Ovary (tissue), 9 donors: ENCODE measurements around the gene RHBDL1. TPM values are rescaled to one million over a fixed set of nuclear protein-coding genes. Genes with fewer than 3 reads are reported as not detected.
A peak's percentile ranks its signal among the peaks of the same experiment; 100 is the strongest.

ENCODE experiments used
- DNase-seq, 5 donors: peaks; one replicate each; pipeline ENCODE4 v3.0.0-alpha.2; 2019 to 2020
- H3K27ac ChIP-seq, 2 donors: fragments of 200-600 bp; one replicate each; pipeline versions ENCODE4 v1.5.1 to v1.8.0; 2019 to 2022
- H3K27me3 ChIP-seq: fragments of 200-600 bp; one replicate; pipeline ENCODE4 v1.8.0; 2022
- H3K36me3 ChIP-seq: fragments of 200-600 bp; sonication (generic); one replicate; pipeline ENCODE4 v1.5.1; 2019
- H3K4me1 ChIP-seq: one replicate; pipeline ENCODE4 v1.8.1; 2013; ENCODE audit warnings: mild to moderate bottlenecking, moderate library complexity; ENCODE audit not compliant: insufficient read depth
- H3K4me3 ChIP-seq: fragments of 200-600 bp; sonication (generic); one replicate; pipeline ENCODE4 v1.5.1; 2017
- H3K9me3 ChIP-seq, 2 donors: fragments of 200-600 bp in 1 of 2; sonication (generic) in 1 of 2; one replicate each; pipeline versions ENCODE4 v1.5.1 to v1.8.1; 2013 to 2019; ENCODE audit warnings: mild to moderate bottlenecking in 1 of 2, moderate library complexity in 1 of 2
- EP300 ChIP-seq: sonication (generic); formaldehyde crosslinking; IDR thresholded peaks from one replicate; pipeline ENCODE4 v1.6.1; 2017; ENCODE audit warnings: antibody characterized with exemption
- POLR2A ChIP-seq: fragments of 450-650 bp; IDR thresholded peaks from one replicate; pipeline ENCODE4 v1.6.1; 2017; ENCODE audit warnings: antibody characterized with exemption, mild to moderate bottlenecking, moderate library complexity
- WGBS, 3 donors: extraction: QIAGEN DNeasy Blood & Tissue Kit in 1 of 3; methylation state at CpG; one replicate each; pipeline versions ENCODE4 v1.1.5 to v1.1.7; 2013 to 2017; 5-methylcytosine and 5-hydroxymethylcytosine counted together
- intact Hi-C, 4 donors: fragments of 100-400 bp; cut with DNase I; formaldehyde crosslinking; loops; one replicate each; pipeline versions ENCODE4 v1.11.0 to v1.15.1; 2022 to 2023
- polyA plus RNA-seq, 2 donors: library from polyadenylated mRNA; stranded (reverse); fragments of 200-250 nt in 1 of 2; fragments of 350-450 nt in 1 of 2; fragmentation: Illumina TruSeq in 1 of 2; extraction: RNeasy Lipid Tissue Mini Kit (QIAGEN cat#74804) in 1 of 2; gene quantifications; one replicate each; pipeline ENCODE4 v1.2.3, GENCODE V29; 2013 to 2014
- total RNA-seq, 7 donors: library from RNA; depleted of rRNA in 2 of 7; stranded (reverse); fragments of >200 nt in 2 of 7; fragmentation: NEBNext Ultra II Directional in 3 of 7; extraction: Animal tissue kit (Norgen Biotek cat#: 25700) in 3 of 7; gene quantifications; one replicate each; pipeline versions ENCODE4 v1.1.0 to v1.2.4, GENCODE V29; 2016 to 2023
- TF ChIP-seq, protein P1 (sequence below), 3 donors: fragments of 450-650 bp in 2 of 3; fragments of 200-600 bp in 1 of 3; IDR thresholded peaks; one replicate each; pipeline versions ENCODE4 v1.5.1 to v1.8.0; 2016 to 2022; ENCODE audit warnings: antibody characterized with exemption in 3 of 3, mild to moderate bottlenecking in 1 of 3
- donor health status: DM: no; HTN: no; CAD: no; lungs with moderate emphysema.
- donor health status: DM: no; HTN: no; CAD: no.
- donor health status: Bipolar disorder and iron deficiency.
- donor health status: DM: yes; HTN: yes; CAD: no.
- donor health status: DM: no; HTN: no; CAD: no.
- donor health status: DM: yes; HTN: yes; CAD: no.

RHBDL1 gene
- total and polyA plus RNA-seq, 9 donors: 0.50 to 4.3 (median 1.4) TPM; not detected in 1

DNA sequence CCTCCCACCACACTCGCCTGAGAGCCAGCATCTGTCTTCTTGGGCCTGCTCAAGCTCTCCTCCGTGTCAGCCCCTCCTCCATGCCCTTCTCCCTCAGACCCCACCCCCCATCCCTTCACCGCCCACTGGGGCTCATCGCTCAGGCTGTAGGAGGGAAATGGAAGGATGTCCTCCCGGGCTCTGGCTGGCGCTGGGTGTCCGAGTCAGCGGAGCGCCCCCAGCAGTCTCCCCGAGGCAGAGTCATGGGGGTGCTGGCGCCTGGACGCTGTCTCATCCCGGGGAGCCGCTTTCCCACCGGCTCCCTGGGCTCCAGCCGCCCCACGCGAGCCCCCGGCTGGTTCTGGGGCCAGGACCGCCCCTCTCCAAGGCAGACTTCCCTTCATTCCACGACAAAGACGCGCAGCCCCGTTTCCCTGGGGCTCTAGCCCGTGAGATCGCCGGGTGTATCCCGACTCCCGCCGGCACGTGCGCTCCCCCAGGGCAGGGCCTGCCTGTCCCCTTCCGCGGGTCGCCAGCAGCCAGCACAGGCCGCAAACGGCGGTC, 45.0 kb downstream of the RHBDL1 start:
- Histone ChIP-seq H3K9me3 (no peaks in the 10 kb centered on the region), H3K27me3 (no peaks in the 10 kb centered on the region), H3K4me1 (peaks cover 22% of the 10 kb centered on the region), H3K4me3 (peak overlapping the region; percentile 47), H3K36me3 (no peaks in the 10 kb centered on the region), H3K27ac (peak overlapping the region; percentile 60 to 86)
- peak in 3 of 5 donors; percentile 36 to 58 (median 54) for DNase-seq
- WGBS, 3 donors: 0 to 2% (median 1%) methylated on average over 17 to 38 of the region's 38 CpGs
- TF ChIP-seq POLR2A (no peak), EP300 (no peak)
- TF ChIP-seq, protein P1, sequence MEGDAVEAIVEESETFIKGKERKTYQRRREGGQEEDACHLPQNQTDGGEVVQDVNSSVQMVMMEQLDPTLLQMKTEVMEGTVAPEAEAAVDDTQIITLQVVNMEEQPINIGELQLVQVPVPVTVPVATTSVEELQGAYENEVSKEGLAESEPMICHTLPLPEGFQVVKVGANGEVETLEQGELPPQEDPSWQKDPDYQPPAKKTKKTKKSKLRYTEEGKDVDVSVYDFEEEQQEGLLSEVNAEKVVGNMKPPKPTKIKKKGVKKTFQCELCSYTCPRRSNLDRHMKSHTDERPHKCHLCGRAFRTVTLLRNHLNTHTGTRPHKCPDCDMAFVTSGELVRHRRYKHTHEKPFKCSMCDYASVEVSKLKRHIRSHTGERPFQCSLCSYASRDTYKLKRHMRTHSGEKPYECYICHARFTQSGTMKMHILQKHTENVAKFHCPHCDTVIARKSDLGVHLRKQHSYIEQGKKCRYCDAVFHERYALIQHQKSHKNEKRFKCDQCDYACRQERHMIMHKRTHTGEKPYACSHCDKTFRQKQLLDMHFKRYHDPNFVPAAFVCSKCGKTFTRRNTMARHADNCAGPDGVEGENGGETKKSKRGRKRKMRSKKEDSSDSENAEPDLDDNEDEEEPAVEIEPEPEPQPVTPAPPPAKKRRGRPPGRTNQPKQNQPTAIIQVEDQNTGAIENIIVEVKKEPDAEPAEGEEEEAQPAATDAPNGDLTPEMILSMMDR (IDR thresholded peaks at IDR 0.05): no peak
- intact Hi-C loops: no loop called here

DNA sequence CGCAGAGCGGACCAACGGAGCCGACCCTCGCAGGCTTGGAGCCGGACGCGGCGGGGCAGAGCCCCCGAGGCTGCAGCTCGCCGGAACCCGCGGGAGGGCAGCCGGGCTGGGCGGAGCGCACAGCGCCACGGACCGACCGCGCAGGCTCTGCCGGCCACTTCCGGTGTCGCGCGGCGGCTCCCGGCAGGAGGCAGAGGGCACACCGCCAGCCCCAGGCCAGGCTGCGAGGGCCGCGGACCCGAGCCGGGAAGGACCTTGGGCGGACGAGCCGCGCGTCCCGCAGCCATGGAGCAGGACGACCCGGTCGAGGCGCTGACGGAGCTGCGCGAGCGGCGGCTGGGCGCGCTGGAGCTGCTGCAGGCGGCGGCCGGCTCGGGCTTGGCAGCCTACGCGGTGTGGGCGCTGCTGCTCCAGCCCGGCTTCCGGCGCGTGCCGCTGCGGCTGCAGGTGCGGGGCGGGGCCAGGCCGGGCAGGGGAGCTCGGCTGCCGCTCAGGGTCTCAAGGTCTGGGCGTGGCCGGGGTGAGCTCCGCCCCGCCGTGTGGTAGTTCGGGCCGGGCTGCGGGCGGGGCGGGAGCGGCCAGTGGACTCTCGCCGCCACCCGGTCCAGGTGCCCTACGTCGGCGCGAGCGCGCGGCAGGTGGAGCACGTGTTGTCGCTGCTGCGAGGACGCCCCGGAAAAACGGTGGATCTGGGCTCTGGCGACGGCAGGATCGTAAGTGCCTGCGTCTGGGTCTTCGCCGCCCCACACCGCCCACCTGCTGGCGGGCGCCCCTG, 45.7 kb downstream of the RHBDL1 start, which contains the start of gene ANTKMT:
Gene ANTKMT, plus strand, starts transcription at position 157 of the 775 bp plus-strand sequence. Its CDS starts 129 bp downstream, at position 286.
- peaks cover 16% of the 10 kb centered on the region for H3K4me1 ChIP-seq

DNA sequence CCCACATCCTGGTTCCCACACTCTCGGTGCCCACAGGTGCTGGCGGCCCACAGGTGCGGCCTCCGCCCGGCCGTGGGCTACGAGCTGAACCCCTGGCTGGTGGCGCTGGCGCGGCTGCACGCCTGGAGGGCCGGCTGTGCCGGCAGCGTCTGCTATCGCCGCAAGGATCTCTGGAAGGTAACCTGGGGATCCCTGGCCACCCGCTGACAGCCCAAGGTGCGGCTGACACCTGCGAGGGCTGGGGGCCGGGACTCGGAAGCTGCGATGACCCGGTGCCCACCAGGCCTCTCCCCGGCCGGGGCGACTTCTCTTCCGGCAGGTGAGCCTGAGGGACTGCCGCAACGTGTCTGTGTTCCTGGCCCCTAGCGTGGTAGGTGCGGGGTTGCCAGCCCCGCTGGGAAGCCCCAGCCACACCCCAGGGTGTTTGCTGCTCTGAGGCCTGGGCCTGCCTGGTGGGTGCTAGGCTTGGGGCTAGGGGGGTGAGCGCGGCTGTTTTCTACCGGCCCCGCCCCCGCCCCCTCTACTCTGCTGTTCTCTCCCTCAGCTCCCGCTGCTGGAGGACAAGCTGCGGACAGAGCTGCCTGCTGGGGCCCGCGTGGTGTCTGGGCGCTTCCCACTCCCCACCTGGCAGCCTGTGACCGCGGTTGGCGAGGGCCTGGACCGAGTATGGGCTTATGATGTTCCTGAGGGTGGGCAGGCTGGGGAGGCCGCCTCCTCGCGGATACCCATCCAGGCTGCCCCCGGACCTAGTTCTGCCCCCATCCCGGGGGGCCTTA, 46.5 kb downstream of the RHBDL1 start:
- H3K36me3 ChIP-seq: no peaks in the 10 kb centered on the region
- no peak for DNase-seq
- TF ChIP-seq, protein P1 (IDR thresholded peaks at IDR 0.05): no peak
- no peak for TF ChIP-seq EP300
- no peak for TF ChIP-seq POLR2A
- peaks cover 13% of the 10 kb centered on the region for H3K4me1 ChIP-seq
- WGBS, 3 donors: 79 to 81% (median 80%) methylated on average over 40 to 51 of the region's 51 CpGs
- intact Hi-C loops: no loop called here
- H3K4me3 ChIP-seq: peak overlapping the region; percentile 47
- peak overlapping the region in 1 of 2 donors; percentile 86 for H3K27ac ChIP-seq
- H3K9me3 ChIP-seq: no peaks in the 10 kb centered on the region
- peaks cover 4% of the 10 kb centered on the region for H3K27me3 ChIP-seq

More for the DNA sequence above, 45.7 kb downstream of the RHBDL1 start, which contains the start of gene ANTKMT:
- peak; percentile 75 to 87 (median 81) for DNase-seq
- H3K4me3 ChIP-seq: peak within 1 kb of the TSS; percentile 47
- WGBS, 3 donors: 5 to 11% (median 7%) methylated on average over 60 to 106 of the region's 106 CpGs
- intact Hi-C loops: no loop called here
- peaks cover 2% of the 10 kb centered on the region for H3K27me3 ChIP-seq
- no peaks in the 10 kb centered on the region for H3K36me3 ChIP-seq
- peak within 1 kb of the TSS; percentile 60 to 86 for H3K27ac ChIP-seq
- TF ChIP-seq, protein P1 (IDR thresholded peaks at IDR 0.05): peak in 2 of 3 donors; percentile 46 to 55
- TF ChIP-seq EP300: no peak
- peak; percentile 42 for TF ChIP-seq POLR2A
- no peaks in the 10 kb centered on the region for H3K9me3 ChIP-seq

DNA sequence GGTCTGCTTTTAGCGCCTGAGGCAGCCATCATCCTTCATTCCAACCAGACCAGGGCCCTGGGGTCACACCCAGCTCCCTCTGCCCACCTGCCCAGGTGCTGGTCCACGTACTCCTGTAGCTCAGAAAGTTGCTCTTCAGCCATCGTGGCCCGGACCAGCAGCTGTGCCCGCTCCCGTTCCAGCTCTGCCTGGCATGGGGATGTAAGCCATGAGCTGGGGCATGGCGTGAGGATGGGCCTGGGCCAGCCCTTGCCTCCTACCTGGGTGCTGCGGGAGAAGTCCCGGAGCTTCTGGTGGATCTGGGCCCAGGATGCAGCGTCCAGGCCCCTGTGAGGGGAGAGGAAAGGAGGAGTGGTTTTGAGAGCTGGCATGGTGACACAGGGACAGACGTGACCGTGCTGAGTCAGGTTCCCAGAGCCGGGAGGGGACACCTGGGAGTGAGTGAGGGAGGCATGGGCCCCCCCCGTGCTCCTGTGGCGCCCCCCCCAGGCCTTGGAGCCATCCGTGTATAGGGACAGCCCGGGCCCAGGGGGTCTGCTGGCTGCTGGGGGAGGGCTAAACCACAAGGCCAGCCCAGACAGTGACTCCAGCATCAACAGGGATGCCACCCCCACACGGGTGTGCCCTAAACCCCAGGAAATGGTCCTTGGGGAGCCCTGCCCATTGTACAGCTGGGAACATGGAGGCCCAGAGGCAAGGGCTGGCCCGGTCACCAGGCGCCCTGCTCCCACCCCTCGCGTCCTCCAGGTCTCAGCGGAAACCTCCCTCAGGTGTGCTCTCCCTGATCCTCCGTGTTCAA, 47.6 kb downstream of the RHBDL1 start:
- intact Hi-C loops: no loop called here
- Histone ChIP-seq H3K27me3 (peaks cover 14% of the 10 kb centered on the region), H3K4me3 (no peak overlapping the region), H3K27ac (no peak overlapping the region), H3K9me3 (no peaks in the 10 kb centered on the region), H3K36me3 (no peaks in the 10 kb centered on the region), H3K4me1 (peaks cover 20% of the 10 kb centered on the region)
- 80 to 84% (median 84%) methylated on average over 23 to 24 of the region's 24 CpGs for WGBS, 3 donors
- TF ChIP-seq EP300: no peak
- no peak for TF ChIP-seq POLR2A
- TF ChIP-seq, protein P1 (IDR thresholded peaks at IDR 0.05): no peak
- no peak for DNase-seq
